Tibial nerve (tissue), 4 donors: Measurements from ENCODE around the gene FDXR. TPM values are rescaled to one million over a fixed set of nuclear protein-coding genes. Genes with fewer than 3 reads are reported as not detected.

ENCODE experiments used
- DNase-seq, 2 donors: peaks; one replicate each; pipeline ENCODE4 v3.0.0-alpha.2; 2019; ENCODE audit warnings: low spot score in 2 of 2
- H3K27ac ChIP-seq, 4 donors: fragments of 200-600 bp; sonication (generic) in 3 of 4; one replicate each; pipeline ENCODE4 v1.5.1; 2017 to 2019; ENCODE audit warnings: mild to moderate bottlenecking in 1 of 4
- H3K27me3 ChIP-seq, 2 donors: fragments of 200-600 bp; sonication (generic) in 1 of 2; one replicate each; pipeline versions ENCODE4 v1.5.1 to v1.6.0; 2017 to 2019
- H3K36me3 ChIP-seq, 3 donors: fragments of 200-600 bp; sonication (generic); one replicate each; pipeline ENCODE4 v1.5.1; 2018 to 2019
- H3K4me1 ChIP-seq, 4 donors: fragments of 200-600 bp; sonication (generic) in 3 of 4; one replicate each; pipeline ENCODE4 v1.5.1; 2017 to 2019
- H3K4me3 ChIP-seq, 4 donors: fragments of 200-600 bp; sonication (generic) in 3 of 4; one replicate each; pipeline ENCODE4 v1.5.1; 2017 to 2019; ENCODE audit warnings: mild to moderate bottlenecking in 1 of 4, moderate library complexity in 1 of 4
- H3K9me3 ChIP-seq, 4 donors: fragments of 200-600 bp; sonication (generic) in 3 of 4; one replicate each; pipeline ENCODE4 v1.5.1; 2017 to 2019
- CTCF ChIP-seq, 5 experiments: fragments of 200-600 bp in 3 of 5; fragments of 450-650 bp in 2 of 5; sonication (generic) in 3 of 5; IDR thresholded peaks; one replicate each; pipeline ENCODE4 v1.5.1; 2016 to 2019; ENCODE audit warnings: antibody characterized with exemption in 5 of 5, mild to moderate bottlenecking in 3 of 5, moderate library complexity in 2 of 5
- EP300 ChIP-seq, 2 donors: sonication (generic); formaldehyde crosslinking; IDR thresholded peaks; one replicate each; pipeline ENCODE4 v1.6.1; 2017; ENCODE audit warnings: antibody characterized with exemption in 2 of 2, mild to moderate bottlenecking in 1 of 2
- POLR2A ChIP-seq, 2 donors: fragments of 450-650 bp; IDR thresholded peaks; one replicate each; pipeline ENCODE4 v1.6.1; 2017; ENCODE audit warnings: antibody characterized with exemption in 2 of 2, mild to moderate bottlenecking in 2 of 2, moderate library complexity in 2 of 2
- WGBS, 2 donors: methylation state at CpG; one replicate each; pipeline ENCODE4 v1.1.5; 2018; 5-methylcytosine and 5-hydroxymethylcytosine counted together
- total RNA-seq, 4 donors: library from RNA; depleted of rRNA; stranded (reverse); fragments of >200 nt; gene quantifications; one replicate each; pipeline ENCODE4 v1.1.0, GENCODE V29; 2016

FDXR gene
- total RNA-seq, 4 donors from 2014 or later, result 3.9 to 12.1 (median 8.8) TPM

GRCh38 chr17:74856112-74856511 is 16.7 kb downstream of the FDXR start:
- no peak overlapping the region for H3K4me3 ChIP-seq
- DNase-seq, result no peak
- no peak for TF ChIP-seq CTCF (IDR thresholded peaks at IDR 0.05)
- no peak for TF ChIP-seq POLR2A (IDR thresholded peaks at IDR 0.05)
- TF ChIP-seq EP300 (IDR thresholded peaks at IDR 0.05), result no peak
- 71 to 81% methylated on average over 7 of the region's 7 CpGs for WGBS, 2 donors
- H3K27ac ChIP-seq, result no peak overlapping the region
- peaks cover 2 to 93% of the 10 kb centered on the region in 2 donors for H3K27me3 ChIP-seq
- no peaks in the 10 kb centered on the region for H3K36me3 ChIP-seq
- H3K9me3 ChIP-seq, result peaks cover 0 to 3% (median 0%) of the 10 kb centered on the region in 4 donors
- peaks cover 0 to 36% (median 23%) of the 10 kb centered on the region in 4 donors for H3K4me1 ChIP-seq

- H3K36me3 ChIP-seq, result no peaks in the 10 kb centered on the region
- 79 to 88% methylated on average over 4 of the region's 4 CpGs for WGBS, 2 donors
Observed at GRCh38 chr17:74855323-74855722, 17.5 kb downstream of the FDXR start.

GRCh38 chr17:74854792-74855191 is 18.0 kb downstream of the FDXR start:
- H3K9me3 ChIP-seq, result peaks cover 0 to 3% (median 0%) of the 10 kb centered on the region in 4 donors

More at GRCh38 chr17:74855323-74855722, 17.5 kb downstream of the FDXR start:
- Histone ChIP-seq H3K4me1 (peaks cover 0 to 28% (median 15%) of the 10 kb centered on the region in 4 donors), H3K27ac (no peak overlapping the region), H3K4me3 (no peak overlapping the region), H3K9me3 (peaks cover 0 to 3% (median 0%) of the 10 kb centered on the region in 4 donors), H3K27me3 (peaks cover 2 to 93% of the 10 kb centered on the region in 2 donors)
- TF ChIP-seq EP300 (IDR thresholded peaks at IDR 0.05), result no peak
- no peak for TF ChIP-seq CTCF (IDR thresholded peaks at IDR 0.05)
- TF ChIP-seq POLR2A (IDR thresholded peaks at IDR 0.05), result no peak
- DNase-seq, result no peak

GRCh38 chr17:74853669-74854068 is 19.1 kb downstream of the FDXR start:
- Histone ChIP-seq H3K36me3 (no peaks in the 10 kb centered on the region), H3K27ac (no peak overlapping the region), H3K4me3 (no peak overlapping the region), H3K4me1 (peaks cover 0 to 14% (median 7%) of the 10 kb centered on the region in 4 donors), H3K9me3 (peaks cover 0 to 3% (median 0%) of the 10 kb centered on the region in 4 donors), H3K27me3 (peaks cover 2 to 78% of the 10 kb centered on the region in 2 donors)
- no peak for DNase-seq
- TF ChIP-seq POLR2A (IDR thresholded peaks at IDR 0.05), result no peak
- TF ChIP-seq EP300 (IDR thresholded peaks at IDR 0.05), result no peak
- TF ChIP-seq CTCF (IDR thresholded peaks at IDR 0.05), result no peak
- 86 to 87% methylated on average over 8 of the region's 8 CpGs for WGBS, 2 donors

More at GRCh38 chr17:74854792-74855191, 18.0 kb downstream of the FDXR start:
- no peak overlapping the region for H3K27ac ChIP-seq
- H3K4me1 ChIP-seq, result peaks cover 0 to 22% (median 11%) of the 10 kb centered on the region in 4 donors
- WGBS, 2 donors, result 87 to 90% methylated on average over 9 to 15 of the region's 17 CpGs
- TF ChIP-seq POLR2A (IDR thresholded peaks at IDR 0.05) (no peak), CTCF (IDR thresholded peaks at IDR 0.05) (no peak), EP300 (IDR thresholded peaks at IDR 0.05) (no peak)
- H3K4me3 ChIP-seq, result no peak overlapping the region
- peaks cover 2 to 89% of the 10 kb centered on the region in 2 donors for H3K27me3 ChIP-seq
- H3K36me3 ChIP-seq, result no peaks in the 10 kb centered on the region
- no peak for DNase-seq

GRCh38 chr17:74853048-74853397 is 19.8 kb downstream of the FDXR start:
- peaks cover 0 to 71% of the 10 kb centered on the region in 2 donors for H3K27me3 ChIP-seq

More at GRCh38 chr17:74853048-74853397, 19.8 kb downstream of the FDXR start:
- no peak for DNase-seq
- H3K36me3 ChIP-seq, result no peaks in the 10 kb centered on the region
- peaks cover 0 to 3% (median 0%) of the 10 kb centered on the region in 4 donors for H3K9me3 ChIP-seq
- no peak overlapping the region for H3K4me3 ChIP-seq
- TF ChIP-seq POLR2A (IDR thresholded peaks at IDR 0.05) (no peak), EP300 (IDR thresholded peaks at IDR 0.05) (no peak), CTCF (IDR thresholded peaks at IDR 0.05) (no peak)
- 15 to 29% methylated on average over 8 to 9 of the region's 9 CpGs for WGBS, 2 donors
- no peak overlapping the region for H3K27ac ChIP-seq
- H3K4me1 ChIP-seq, result peaks cover 0 to 14% (median 7%) of the 10 kb centered on the region in 4 donors
